GM21390 (cell line): ENCODE measurements around the gene PELO.
"Not testable (repeated sequence)": the region's sequence is repeated elsewhere in the genome, so short reads cannot be mapped to it uniquely, and the experiment has no call there.

ENCODE experiments used
- ATAC-seq: cut with Tn5 transposase; IDR thresholded peaks from one replicate; pipeline ENCODE4 v1.9.1; 2021; ENCODE audit not compliant: unreplicated experiment

PELO gene

GRCh38 chr5:52800394-52801213 lies 12.9 kb downstream of the PELO start:
- peak; percentile 39 for ATAC-seq

GRCh38 chr5:52801329-52801728 lies 13.6 kb downstream of the PELO start:
- no peak for ATAC-seq

GRCh38 chr5:52802272-52802973 lies 14.7 kb downstream of the PELO start:
- ATAC-seq = no peak

DNA sequence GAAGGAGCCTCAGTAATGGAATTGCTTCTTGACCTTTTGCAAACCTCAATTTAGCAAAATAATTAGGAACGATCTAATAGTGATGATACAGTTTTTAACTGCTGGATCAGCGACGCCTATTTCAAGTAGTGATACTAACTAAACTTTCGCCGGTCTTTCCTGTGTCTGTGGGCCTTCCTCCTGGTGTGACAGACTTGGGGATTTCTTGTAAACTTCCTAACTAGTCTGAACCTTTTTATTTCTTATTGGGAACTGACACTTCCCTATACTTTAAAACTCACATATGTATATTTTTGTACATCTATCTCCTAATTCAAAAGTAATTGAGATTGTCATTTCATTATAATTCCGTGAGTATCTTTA lies 15.2 kb downstream of the PELO start:
- no peak for ATAC-seq

- ATAC-seq = no peak
These were observed 16.7 kb downstream of the PELO start for GRCh38 chr5:52804387-52804791.

- no peak for ATAC-seq
These were observed 17.3 kb downstream of the PELO start for GRCh38 chr5:52804981-52805380.

GRCh38 chr5:52805615-52806014 lies 17.9 kb downstream of the PELO start:
- ATAC-seq = no peak

GRCh38 chr5:52807037-52807436 lies 19.3 kb downstream of the PELO start:
- no peak for ATAC-seq

GRCh38 chr5:52807723-52808122 lies 20.0 kb downstream of the PELO start:
- no peak for ATAC-seq

DNA sequence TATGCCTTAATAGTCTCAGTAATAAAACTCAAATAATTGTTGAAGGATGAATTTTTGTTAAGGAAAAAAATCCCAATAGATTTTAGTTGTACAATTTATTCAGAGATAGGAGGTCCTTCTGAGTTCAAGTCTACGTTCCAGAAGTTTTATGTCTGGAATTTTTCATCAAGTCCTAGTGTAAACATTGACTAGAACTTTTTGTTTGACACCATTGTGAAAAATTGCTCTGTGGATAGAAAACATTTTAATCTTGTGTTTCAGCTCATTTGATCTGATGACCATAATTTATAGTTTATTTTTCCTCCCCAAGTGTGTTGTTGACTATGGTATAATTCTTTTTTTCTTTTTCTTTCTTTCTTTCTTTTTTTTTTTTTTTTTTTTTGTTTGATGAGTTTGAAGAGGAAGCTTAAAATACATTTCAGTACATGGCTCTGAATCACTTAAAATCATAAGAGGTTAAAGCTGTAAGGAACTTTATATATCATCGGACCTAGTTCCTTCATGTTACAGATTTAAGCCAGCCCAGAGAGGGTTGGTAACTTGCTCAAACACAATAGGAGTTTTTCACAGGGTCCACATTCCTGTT lies 20.7 kb downstream of the PELO start:
- no peak for ATAC-seq

DNA sequence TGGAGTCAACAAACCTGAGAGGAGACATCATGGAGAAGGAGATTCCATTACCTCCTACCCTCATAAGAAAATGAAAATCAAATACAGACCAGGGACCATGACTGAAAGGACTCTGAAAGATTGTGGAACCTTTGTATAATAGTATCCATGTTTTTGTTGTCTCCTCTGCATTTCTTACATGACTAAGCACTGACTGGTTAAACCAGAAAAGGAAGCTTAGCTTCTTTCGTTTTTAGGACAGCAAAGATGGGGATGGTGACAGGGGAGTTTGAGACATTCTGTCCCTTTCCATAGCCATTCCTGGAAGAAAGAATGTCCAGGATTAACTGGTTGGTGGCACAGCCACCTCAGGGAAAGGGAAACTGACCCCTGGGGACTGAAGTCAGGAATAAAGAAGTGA lies 22.2 kb downstream of the PELO start:
- ATAC-seq = no peak

- ATAC-seq = no peak
These were observed 22.7 kb downstream of the PELO start for GRCh38 chr5:52810426-52810825.

DNA sequence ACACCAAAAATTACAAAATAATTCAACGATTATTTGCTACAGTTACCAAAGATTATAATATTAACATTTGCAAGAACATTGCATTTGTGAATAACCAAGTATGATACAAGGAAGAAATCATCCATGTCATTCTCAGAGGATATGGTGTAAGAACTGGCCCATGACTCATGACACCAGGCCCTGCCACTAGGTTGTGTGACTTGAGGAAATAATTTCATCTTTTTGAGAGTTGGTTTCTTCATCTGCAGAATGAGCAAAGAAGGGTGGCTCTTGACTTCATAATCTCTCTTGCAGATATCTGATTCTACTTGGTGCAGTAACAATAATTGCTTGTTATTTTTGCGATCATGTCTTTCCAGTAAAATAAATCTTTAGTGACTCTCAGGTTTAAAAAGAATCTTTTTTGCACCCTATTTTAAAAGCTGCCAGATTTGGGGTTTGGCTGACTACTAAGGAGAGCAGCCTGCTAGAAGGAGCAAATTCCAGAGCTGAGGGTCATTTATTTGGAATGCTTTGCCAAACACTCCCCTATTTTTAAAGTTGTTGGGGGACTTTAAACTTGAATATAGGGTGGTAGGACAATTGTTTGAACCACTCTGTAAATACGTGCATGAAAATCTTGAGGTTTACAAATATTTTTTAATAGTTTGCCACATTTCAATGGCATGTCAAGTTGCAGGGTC lies 23.5 kb downstream of the PELO start:
- ATAC-seq = no peak

- ATAC-seq = no peak
These were observed 26.8 kb downstream of the PELO start for GRCh38 chr5:52814352-52815148.

DNA sequence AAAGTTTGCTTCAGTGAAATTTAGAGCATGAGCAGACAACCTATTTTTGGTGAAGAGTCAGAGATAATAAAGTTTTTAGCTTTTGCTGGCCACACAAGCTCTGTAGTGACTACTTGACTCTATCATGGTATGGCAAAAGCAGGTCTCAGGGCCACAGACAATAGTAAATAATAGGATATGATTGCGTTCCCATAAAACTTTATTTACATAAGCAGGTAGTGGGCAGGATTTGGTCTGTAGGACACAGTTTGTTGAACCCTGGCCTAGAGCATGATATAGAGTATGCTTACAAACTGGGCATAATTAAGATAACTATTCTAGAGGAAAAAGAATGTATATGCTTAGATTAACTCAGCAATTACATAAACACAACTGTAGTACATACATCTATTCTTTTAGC lies 30.1 kb downstream of the PELO start:
- ATAC-seq = no peak

GRCh38 chr5:52818360-52818759 lies 30.6 kb downstream of the PELO start:
- ATAC-seq = no peak

- not testable (repeated sequence) for ATAC-seq
These were observed 31.1 kb downstream of the PELO start for GRCh38 chr5:52818807-52819206.

DNA sequence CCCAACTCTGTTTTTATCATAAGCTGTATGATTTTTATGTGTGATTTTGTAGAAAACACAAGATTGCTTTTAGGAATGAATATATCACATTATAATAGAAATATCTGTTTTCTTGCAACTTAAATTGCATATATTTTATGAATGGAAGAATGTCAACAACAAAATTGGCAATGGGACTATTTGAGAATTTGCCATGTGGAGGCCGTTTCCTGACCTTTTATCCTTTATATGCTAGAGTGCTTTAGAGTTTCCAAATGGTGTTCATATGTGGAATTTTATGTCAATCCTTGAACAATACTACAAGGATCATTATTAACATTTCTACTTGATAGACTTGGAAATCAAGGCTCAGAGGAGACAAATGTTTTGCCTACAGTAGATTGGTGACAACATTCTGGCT lies 34.2 kb downstream of the PELO start:
- ATAC-seq = no peak

DNA sequence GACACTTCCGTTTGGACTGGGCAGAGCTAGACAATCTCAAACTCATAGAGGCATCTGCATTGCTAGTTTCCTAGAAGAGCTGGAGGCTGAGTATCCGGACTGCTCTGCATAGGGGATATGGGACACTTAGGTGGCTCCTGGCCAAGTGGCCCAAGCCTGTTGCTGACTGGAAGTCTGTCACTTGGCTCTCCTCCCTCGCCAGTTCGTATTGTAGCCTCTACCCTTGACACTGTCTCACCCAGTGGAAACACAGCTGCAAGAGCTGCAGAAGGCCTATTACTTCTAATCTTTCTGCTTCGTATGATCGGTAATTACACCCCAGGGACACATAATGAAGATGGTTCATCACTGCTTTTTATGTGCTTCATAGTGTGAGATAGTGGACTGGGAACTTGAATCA lies 34.7 kb downstream of the PELO start:
- ATAC-seq = no peak

DNA sequence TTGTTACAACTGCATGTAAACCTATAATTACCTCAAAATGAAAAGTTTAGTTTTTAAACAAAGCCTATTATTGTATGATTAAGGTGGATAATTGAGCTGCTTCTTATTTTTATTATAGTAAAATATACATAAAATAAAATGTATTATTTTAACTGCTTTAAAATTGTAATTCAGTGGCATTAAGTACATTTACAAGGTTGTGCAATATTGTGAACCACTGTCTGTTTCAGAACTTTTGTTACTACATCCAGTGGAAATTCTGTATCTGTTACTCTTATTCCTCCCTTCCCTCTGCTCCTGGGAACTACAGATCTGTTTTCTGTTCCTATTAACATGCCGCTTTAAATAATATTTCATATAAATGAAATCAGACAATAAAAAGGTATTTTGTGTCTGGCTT lies 37.1 kb downstream of the PELO start:
- no peak for ATAC-seq

DNA sequence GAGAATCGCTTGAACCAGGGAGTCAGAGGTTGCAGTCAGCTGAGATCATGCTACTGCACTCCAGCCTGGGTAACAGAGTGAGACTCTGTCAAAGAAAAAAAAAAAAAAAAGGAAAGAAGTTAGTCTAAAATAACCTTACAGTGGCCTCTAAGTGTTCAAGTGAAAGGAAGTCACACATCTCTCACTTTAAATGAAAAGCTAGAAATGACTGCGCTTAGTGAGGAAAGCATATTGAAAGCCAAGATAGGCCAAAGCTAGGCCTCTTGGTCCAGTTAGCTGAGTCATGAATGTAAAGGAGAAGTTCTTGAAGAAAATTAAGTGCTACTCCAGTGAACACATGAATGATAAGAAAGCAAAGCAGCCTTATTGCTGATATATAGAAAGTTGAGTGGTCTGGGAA lies 38.1 kb downstream of the PELO start:
- peak; percentile 98 for ATAC-seq
